A673 (cell line): ENCODE measurements around the gene FGGY. TPM values are rescaled to one million over a fixed set of nuclear protein-coding genes. Genes with fewer than 3 reads are reported as not detected.
"Not testable (repeated sequence)": the region's sequence is repeated elsewhere in the genome, so short reads cannot be mapped to it uniquely, and the experiment has no call there.

Experiments used
- BruUV-seq: library from RNA; stranded (reverse); fragments of 400-500 nt; replicated peaks from 2 replicates; lab custom pipeline; 2021; lab: Mats Ljungman, UMichigan
- CTCF ChIA-PET: fragments of 300-600 bp; sonication (Branson Sonifier 250); formaldehyde crosslinking; loops from one replicate; lab custom pipeline; 2022; ENCODE audit warnings: antibody characterized with exemption; lab: Charles Lee
- POLR2A ChIA-PET: fragments of 300-600 bp; sonication (Branson Sonifier 250); formaldehyde crosslinking; loops from one replicate; lab custom pipeline; 2022; ENCODE audit warnings: antibody characterized with exemption; ENCODE audit not compliant: low non-redundant PET; lab: Charles Lee
- DNase-seq: peaks from one replicate; pipeline ENCODE4 v3.0.0-alpha.2; 2015; ENCODE audit warnings: low spot score
- H3K27ac ChIP-seq: fragments of 200-600 bp; sonication (generic); 2 replicates; pipeline ENCODE4 v1.5.1; 2016; ENCODE audit warnings: mixed run types, low read depth, mild to moderate bottlenecking, mixed read lengths, antibody characterized with exemption, low read length; ENCODE audit not compliant: poor library complexity, severe bottlenecking
- H3K27me3 ChIP-seq: fragments of 200-600 bp; sonication (generic); replicated peaks from 2 replicates; pipeline ENCODE4 v1.6.1; 2017; ENCODE audit warnings: mixed run types, low read depth, mild to moderate bottlenecking, mixed read lengths, antibody characterized with exemption, low read length; ENCODE audit not compliant: insufficient read depth, poor library complexity
- H3K36me3 ChIP-seq: fragments of 200-600 bp; sonication (generic); 2 replicates; pipeline ENCODE4 v1.6.1; 2016; ENCODE audit warnings: mixed run types, mild to moderate bottlenecking, mixed read lengths, antibody characterized with exemption, low read length; ENCODE audit not compliant: insufficient read depth, poor library complexity, severe bottlenecking
- H3K4me1 ChIP-seq: fragments of 200-600 bp; sonication (generic); 2 replicates; pipeline ENCODE4 v1.6.1; 2017; ENCODE audit warnings: mixed run types, mild to moderate bottlenecking, mixed read lengths, antibody characterized with exemption, low read length; ENCODE audit not compliant: insufficient read depth, poor library complexity, severe bottlenecking
- H3K4me3 ChIP-seq: fragments of 200-600 bp; sonication (generic); 2 replicates; pipeline ENCODE4 v1.5.1; 2016; ENCODE audit warnings: low read depth, mixed run types, mild to moderate bottlenecking, mixed read lengths, low read length; ENCODE audit not compliant: poor library complexity, severe bottlenecking
- H3K9me3 ChIP-seq: fragments of 200-600 bp; sonication (generic); 2 replicates; pipeline ENCODE4 v1.6.1; 2016; ENCODE audit warnings: mixed run types, low read depth, mild to moderate bottlenecking, mixed read lengths, antibody characterized with exemption, low read length; ENCODE audit not compliant: poor library complexity, severe bottlenecking
- CTCF ChIP-seq: fragments of 300-800, 200-600 bp; sonication (generic); conservative IDR thresholded peaks from 2 replicates; pipeline ENCODE4 v1.5.1; 2017; ENCODE audit warnings: low read depth, mild to moderate bottlenecking, antibody characterized with exemption, low read length, moderate library complexity, mixed read lengths
- EZH2 ChIP-seq: fragments of 200-600 bp; sonication (generic); IDR thresholded peaks from 2 replicates; pipeline ENCODE4 v1.6.1; 2017; ENCODE audit warnings: borderline replicate concordance, low read depth, mild to moderate bottlenecking, mixed read lengths, antibody characterized with exemption, low read length; ENCODE audit not compliant: poor library complexity, severe bottlenecking
- intact Hi-C: fragments of 100-400 bp; cut with micrococcal nuclease; formaldehyde crosslinking; loops from one replicate; pipeline ENCODE4 v1.10.0; 2022; ENCODE audit not compliant: unreplicated experiment
- total RNA-seq: library from RNA; stranded (reverse); gene quantifications from 2 replicates; pipeline ENCODE4 v1.2.3, GENCODE V29; 2021

Gene FGGY
- total RNA-seq, 1 experiment from 2014 or later, result 2.6 TPM

GRCh38 chr1:59643526-59643925 lies 346.6 kb downstream of the FGGY start:
- Histone ChIP-seq H3K27me3 (no peaks in the 10 kb centered on the region), H3K4me1 (peaks cover 3% of the 10 kb centered on the region), H3K4me3 (no peak overlapping the region), H3K9me3 (no peaks in the 10 kb centered on the region), H3K27ac (no peak overlapping the region), H3K36me3 (no peaks in the 10 kb centered on the region)
- POLR2A ChIA-PET, result interaction anchor here (0.7 kb wide), 1 partner anchor 236 kb away, joined by 6 read pairs; no protein-coding TSS in a partner anchor
- no peak for TF ChIP-seq CTCF
- no peak for TF ChIP-seq EZH2
- no peak for DNase-seq
- no TSS peak for BruUV-seq
- CTCF ChIA-PET, result no interaction called here
- intact Hi-C loops, result no loop called here

GRCh38 chr1:59645893-59646292 lies 349.0 kb downstream of the FGGY start:
- no peaks in the 10 kb centered on the region for H3K36me3 ChIP-seq
- H3K9me3 ChIP-seq, result no peaks in the 10 kb centered on the region
- H3K27ac ChIP-seq, result no peak overlapping the region
- no peak overlapping the region for H3K4me3 ChIP-seq
- ChIA-PET CTCF (no interaction called here), POLR2A (interaction anchor here (0.6 kb wide), 1 partner anchor 120 kb away, joined by 3 read pairs; no protein-coding TSS in a partner anchor)
- intact Hi-C loops, result no loop called here
- no peak for TF ChIP-seq CTCF
- no peak for TF ChIP-seq EZH2
- no peaks in the 10 kb centered on the region for H3K27me3 ChIP-seq
- no TSS peak for BruUV-seq
- H3K4me1 ChIP-seq, result peaks cover 3% of the 10 kb centered on the region
- peak; percentile 27 for DNase-seq

- H3K27me3 ChIP-seq, H3K27ac ChIP-seq, H3K4me3 ChIP-seq, POLR2A ChIA-PET, H3K9me3 ChIP-seq, H3K36me3 ChIP-seq, intact Hi-C loops, DNase-seq, H3K4me1 ChIP-seq, CTCF ChIA-PET, BruUV-seq: not testable (repeated sequence)
Observed at GRCh38 chr1:59653142-59653958, 356.5 kb downstream of the FGGY start.

DNA sequence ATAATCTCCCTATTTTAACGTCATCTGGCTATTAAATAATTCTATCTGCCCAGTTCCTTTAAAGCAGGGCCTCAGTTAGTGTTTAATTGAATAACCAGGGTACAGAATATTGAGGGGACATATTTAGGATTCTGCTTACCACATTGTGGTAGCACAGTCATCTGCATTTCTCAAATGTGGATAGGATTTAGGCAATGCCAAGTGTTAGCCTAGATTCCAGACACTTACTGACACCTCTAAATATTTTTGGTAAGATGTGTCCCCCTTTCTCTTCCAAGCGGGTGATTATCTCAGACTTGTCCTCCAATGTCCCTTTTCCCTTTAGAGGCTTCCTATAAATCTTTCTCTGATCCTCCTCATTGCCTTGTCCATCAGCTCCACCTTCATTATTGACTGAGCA lies 357.1 kb downstream of the FGGY start:
- no peak for DNase-seq
- ChIA-PET CTCF (no interaction called here), POLR2A (no interaction called here)
- H3K4me1 ChIP-seq, result no peaks in the 10 kb centered on the region
- no TSS peak for BruUV-seq
- H3K9me3 ChIP-seq, result no peaks in the 10 kb centered on the region
- H3K36me3 ChIP-seq, result no peaks in the 10 kb centered on the region
- no peak overlapping the region for H3K27ac ChIP-seq
- H3K4me3 ChIP-seq, result no peak overlapping the region
- intact Hi-C loops, result no loop called here
- H3K27me3 ChIP-seq, result no peaks in the 10 kb centered on the region
- TF ChIP-seq EZH2 (no peak), CTCF (no peak)
